GM18873 (cell line): ENCODE results near the gene XAGE3.
"Not testable (repeated sequence)": the region's sequence is repeated elsewhere in the genome, so short reads cannot be mapped to it uniquely, and the experiment has no call there.

Experiments
- ATAC-seq: cut with Tn5 transposase; IDR thresholded peaks from one replicate; pipeline ENCODE4 v1.9.1; 2021; ENCODE audit warnings: mild to moderate bottlenecking, moderate library complexity, moderate number of reproducible peaks; ENCODE audit not compliant: unreplicated experiment, low FRiP score

XAGE3 gene

DNA sequence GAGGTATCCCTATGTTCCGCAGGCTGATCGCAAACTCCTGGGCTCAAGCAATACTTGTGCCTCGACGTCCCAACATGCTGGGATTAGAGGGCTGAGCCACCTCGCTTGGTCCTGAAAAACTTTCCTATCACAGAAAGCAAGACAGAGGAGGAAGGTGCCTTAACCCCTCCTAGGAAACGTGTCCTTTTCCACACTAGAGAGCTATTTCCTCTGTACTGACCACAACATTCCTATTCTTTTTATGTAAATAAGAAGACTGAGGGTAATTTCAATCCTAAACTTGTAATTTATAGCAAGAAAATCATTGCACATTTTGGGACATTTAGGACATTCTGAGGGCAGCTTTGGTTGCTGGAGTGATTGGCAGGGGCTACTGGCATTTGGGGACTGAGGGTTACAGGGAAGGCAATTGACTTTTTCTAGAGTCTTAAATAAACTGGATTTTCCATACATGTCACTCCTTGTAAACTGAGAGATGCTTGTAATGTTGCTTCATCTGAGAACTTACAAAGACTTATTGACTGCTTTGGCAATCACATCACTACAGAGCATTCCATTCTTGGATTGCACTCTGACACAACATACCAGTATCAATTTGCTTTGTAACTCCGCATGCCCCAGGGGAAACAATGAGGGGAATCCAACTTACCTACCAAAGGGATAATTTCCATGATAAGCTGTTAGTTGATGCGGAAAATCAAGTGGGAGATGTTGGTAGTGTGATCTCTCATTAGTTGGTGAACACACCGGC lies 15.6 kb downstream of the XAGE3 start:
- no peak for ATAC-seq

DNA sequence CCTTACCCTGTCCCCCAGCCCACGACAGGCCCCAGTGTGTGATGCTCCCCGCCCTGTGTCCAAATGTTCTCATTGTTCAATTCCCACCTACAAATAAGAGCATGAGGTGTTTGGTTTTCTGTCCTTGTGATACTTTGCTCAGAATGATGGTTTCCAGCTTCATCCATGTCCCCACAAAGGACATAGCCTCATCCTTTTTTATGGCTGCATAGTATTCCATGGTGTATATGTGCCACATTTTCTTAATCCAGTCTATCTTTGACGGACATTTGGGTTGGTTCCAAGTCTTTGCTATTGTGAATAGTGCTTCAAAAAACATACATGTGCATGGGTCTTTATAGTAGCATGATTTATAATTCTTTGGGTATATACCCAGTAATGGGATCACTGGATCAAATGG lies 24.3 kb downstream of the XAGE3 start:
- not testable (repeated sequence) for ATAC-seq

DNA sequence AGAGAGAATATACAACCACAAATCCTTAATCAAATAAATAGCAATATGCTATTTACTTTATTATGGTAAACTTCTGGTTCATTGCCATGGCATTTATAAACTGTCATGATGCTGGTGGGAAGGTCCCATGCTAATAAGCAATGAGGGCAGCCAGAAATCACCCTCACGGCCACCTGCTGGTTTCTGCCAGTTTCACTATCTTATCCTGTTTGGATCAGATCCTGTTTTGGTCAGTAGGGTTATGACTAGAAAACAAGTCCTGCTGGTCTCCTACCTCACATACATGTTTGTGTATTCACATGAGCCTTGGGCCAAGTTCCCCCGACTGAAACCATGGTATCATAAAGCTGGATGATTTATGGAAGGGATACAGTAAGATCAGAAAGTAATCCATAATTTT lies 28.7 kb downstream of the XAGE3 start:
- ATAC-seq: peak; percentile 55

DNA sequence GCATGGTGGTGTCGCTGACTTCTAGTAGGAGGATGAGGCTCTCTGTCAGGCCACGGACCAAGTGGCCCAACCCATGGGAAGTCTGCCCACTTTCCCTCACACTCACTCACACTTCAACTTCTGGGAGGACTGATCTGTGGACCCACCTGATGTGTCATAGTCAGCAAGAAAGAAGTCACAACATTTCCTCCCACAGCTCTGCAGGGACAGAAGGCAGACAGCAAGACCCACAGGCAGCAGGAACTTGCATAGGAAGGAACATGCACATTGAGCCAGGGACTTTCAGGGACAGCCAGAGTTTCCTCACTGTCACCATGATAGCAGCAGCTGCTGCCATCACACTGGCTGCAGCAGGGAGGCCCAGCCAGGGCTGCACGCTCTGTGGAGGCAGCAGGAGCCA lies 37.3 kb downstream of the XAGE3 start:
- no peak for ATAC-seq

GRCh38 chrX:52824608-52825007 lies 43.3 kb downstream of the XAGE3 start:
- ATAC-seq: no peak

DNA sequence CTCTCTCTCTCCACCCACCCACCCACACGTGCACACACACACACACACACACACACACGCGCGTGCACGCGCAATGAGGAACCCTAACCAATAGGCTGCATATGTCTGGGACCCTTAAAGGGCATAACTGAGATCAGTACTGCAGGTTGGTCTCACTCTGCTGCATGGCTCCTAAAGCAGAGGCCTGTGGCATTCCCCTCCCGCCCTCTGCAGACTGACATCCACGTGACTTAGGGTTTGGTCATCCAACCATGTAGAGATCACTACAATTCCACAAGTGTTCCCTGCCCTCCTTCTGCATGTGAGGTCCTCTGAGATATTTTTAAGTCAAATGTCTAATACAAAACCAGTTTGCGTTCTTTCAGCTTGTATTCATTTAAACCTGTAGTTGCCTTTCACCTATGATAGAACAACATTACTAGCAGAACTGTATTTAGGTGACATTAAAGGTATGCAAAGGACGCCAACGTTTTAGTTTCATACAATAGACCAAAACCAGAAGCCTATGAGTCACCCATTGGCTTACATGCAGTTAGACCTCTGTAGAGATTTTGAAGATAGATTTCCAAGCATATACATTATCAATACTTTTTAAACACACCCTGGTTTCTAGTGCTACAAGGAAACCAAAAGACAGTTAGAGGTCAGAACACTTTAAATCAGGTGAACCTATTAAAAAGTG lies 46.7 kb downstream of the XAGE3 start:
- ATAC-seq: no peak

DNA sequence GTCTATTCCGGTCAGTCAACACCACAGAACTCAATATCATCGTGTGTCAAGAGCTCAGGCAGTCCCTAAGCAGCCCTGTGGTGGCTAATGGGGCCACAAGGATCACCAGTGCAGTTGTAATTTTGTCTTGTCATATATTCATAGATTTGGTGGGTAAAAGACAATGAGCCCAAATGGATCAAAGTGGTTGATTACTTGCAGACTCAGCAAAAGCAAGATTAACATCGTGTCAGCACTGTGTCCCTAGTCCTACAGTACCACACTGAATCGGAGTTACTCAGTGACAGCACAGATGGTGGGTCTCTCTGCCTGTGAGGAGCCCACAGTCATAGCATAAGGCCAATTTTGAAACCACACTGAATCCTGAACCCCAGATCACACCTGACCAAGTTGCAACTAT lies 48.1 kb downstream of the XAGE3 start:
- no peak for ATAC-seq
